Neural cell (in vitro differentiated cells): Measurements from ENCODE around the gene ACTN1. TPM values are rescaled to one million over a fixed set of nuclear protein-coding genes. Genes with fewer than 3 reads are reported as not detected.

Source experiments
- H2AFZ ChIP-seq: fragments of 200-600, 300-800 bp; sonication (generic), shearing (Covaris generic); 2 replicates; pipeline ENCODE4 v1.6.0; 2014; ENCODE audit warnings: low read depth, mild to moderate bottlenecking, antibody characterized with exemption, low read length, moderate library complexity
- H3F3A ChIP-seq: fragments of 200-600 bp; shearing (Covaris generic); 2 replicates; pipeline ENCODE4 v1.6.1; 2016; ENCODE audit warnings: mild to moderate bottlenecking, moderate library complexity, mixed read lengths, antibody characterized with exemption, low read length; ENCODE audit not compliant: insufficient read depth, poor library complexity, severe bottlenecking
- H3K27ac ChIP-seq: fragments of 200-600, 300-800 bp; sonication (generic), shearing (Covaris generic); 2 replicates; pipeline ENCODE4 v1.5.1; 2014; ENCODE audit warnings: mild to moderate bottlenecking, low read length, moderate library complexity
- H3K27me3 ChIP-seq: fragments of 300-800, 200-600 bp; sonication (generic), shearing (Covaris generic); 2 replicates; pipeline ENCODE4 v1.6.0; 2014; ENCODE audit warnings: mild to moderate bottlenecking, low read depth, low read length, moderate library complexity; ENCODE audit not compliant: insufficient read depth
- H3K36me3 ChIP-seq: fragments of 300-800, 200-600 bp; sonication (generic), shearing (Covaris generic); 2 replicates; pipeline ENCODE4 v1.5.1; 2014; ENCODE audit warnings: mild to moderate bottlenecking, antibody characterized with exemption, low read length, moderate library complexity; ENCODE audit not compliant: insufficient read depth
- H3K4me2 ChIP-seq: fragments of 300-800, 200-600 bp; sonication (generic), shearing (Covaris generic); 2 replicates; pipeline ENCODE4 v1.6.0; 2014; ENCODE audit warnings: mild to moderate bottlenecking, low read length
- H3K4me3 ChIP-seq: fragments of 300-800, 200-600 bp; sonication (generic), shearing (Covaris generic); 2 replicates; pipeline ENCODE4 v1.5.1; 2014; ENCODE audit warnings: mild to moderate bottlenecking, low read length, moderate library complexity
- H3K79me2 ChIP-seq: fragments of 200-600 bp; shearing (Covaris generic); replicated peaks from 2 replicates; pipeline ENCODE4 v1.6.0; 2014; ENCODE audit warnings: mild to moderate bottlenecking, low read length, moderate library complexity; ENCODE audit not compliant: insufficient read depth
- H3K9ac ChIP-seq: fragments of 300-800, 200-600 bp; sonication (generic), shearing (Covaris generic); 2 replicates; pipeline ENCODE4 v1.6.1; 2016; ENCODE audit warnings: mild to moderate bottlenecking, low read length, mixed read lengths
- H3K9me2 ChIP-seq: fragments of 200-600 bp; shearing (Covaris generic); 2 replicates; pipeline ENCODE4 v1.6.1; 2016; ENCODE audit warnings: mild to moderate bottlenecking, low read length, mixed read lengths; ENCODE audit not compliant: insufficient read depth
- H3K9me3 ChIP-seq: fragments of 200-600, 300-800 bp; sonication (generic), shearing (Covaris generic); 2 replicates; pipeline ENCODE4 v1.6.1; 2016; ENCODE audit warnings: mild to moderate bottlenecking, mixed run types, low read length, moderate library complexity, mixed read lengths
- H4K20me1 ChIP-seq: fragments of 200-600 bp; shearing (Covaris generic); 2 replicates; pipeline ENCODE4 v1.6.1; 2016; ENCODE audit warnings: mild to moderate bottlenecking, mixed run types; ENCODE audit not compliant: insufficient read depth
- CTCF ChIP-seq: fragments of 450-650 bp; IDR thresholded peaks from 2 replicates; pipeline ENCODE4 v1.5.1; 2014; ENCODE audit warnings: antibody characterized with exemption, mild to moderate bottlenecking, moderate library complexity; ENCODE audit not compliant: poor library complexity, severe bottlenecking
- EP300 ChIP-seq: fragments of 450-650 bp; conservative IDR thresholded peaks from 2 replicates; pipeline ENCODE4 v1.6.1; 2014; ENCODE audit warnings: antibody characterized with exemption, mild to moderate bottlenecking, moderate library complexity; ENCODE audit not compliant: poor library complexity, severe bottlenecking
- EZH2 ChIP-seq: fragments of 200-600, 300-800 bp; shearing (Covaris generic), sonication (generic); IDR thresholded peaks from 2 replicates; pipeline ENCODE4 v1.6.1; 2014; ENCODE audit warnings: antibody characterized with exemption, low read length, borderline replicate concordance, mild to moderate bottlenecking; ENCODE audit not compliant: insufficient read depth, poor library complexity, severe bottlenecking
- MXI1 ChIP-seq: fragments of 450-650 bp; conservative IDR thresholded peaks from 2 replicates; pipeline ENCODE4 v1.6.1; 2014; ENCODE audit warnings: antibody characterized with exemption, mild to moderate bottlenecking; ENCODE audit not compliant: poor library complexity, severe bottlenecking
- POLR2AphosphoS5 ChIP-seq: IDR thresholded peaks from 2 replicates; pipeline ENCODE4 v1.6.1; 2012
- RAD21 ChIP-seq: fragments of 450-650 bp; conservative IDR thresholded peaks from 2 replicates; pipeline ENCODE4 v1.6.1; 2014; ENCODE audit warnings: antibody characterized with exemption, mild to moderate bottlenecking, moderate library complexity
- REST ChIP-seq: IDR thresholded peaks from 2 replicates; pipeline ENCODE4 v1.6.1; 2012; ENCODE audit warnings: borderline replicate concordance
- SMC3 ChIP-seq: fragments of 450-650 bp; conservative IDR thresholded peaks from 2 replicates; pipeline ENCODE4 v1.6.1; 2014; ENCODE audit warnings: antibody characterized with exemption, mild to moderate bottlenecking, moderate library complexity; ENCODE audit not compliant: poor library complexity
- TAF1 ChIP-seq: IDR thresholded peaks from 2 replicates; pipeline ENCODE4 v1.6.1; 2012; ENCODE audit warnings: low read depth
- polyA plus RNA-seq: library from polyadenylated mRNA; depleted of rRNA; stranded (reverse); fragments of >200 nt; gene quantifications from 2 replicates; pipeline ENCODE4 v1.2.3, GENCODE V29; 2014

Gene ACTN1
- polyA plus RNA-seq, 1 donor from 2014 or later = 10.8 TPM

- Histone ChIP-seq H3K9me2 (no peaks in the 10 kb centered on the region), H3K79me2 (no peaks in the 10 kb centered on the region), H4K20me1 (no peaks in the 10 kb centered on the region), H3K4me3 (no peak overlapping the region), H3K9me3 (no peaks in the 10 kb centered on the region), H2AFZ (no peak overlapping the region), H3K27me3 (no peaks in the 10 kb centered on the region), H3F3A (no peaks in the 10 kb centered on the region), H3K27ac (no peak overlapping the region), H3K4me2 (no peak overlapping the region), H3K9ac (no peak overlapping the region), H3K36me3 (no peaks in the 10 kb centered on the region)
- no peak for TF ChIP-seq SMC3
- TF ChIP-seq MXI1 = no peak
- no peak for TF ChIP-seq RAD21
- TF ChIP-seq TAF1 = no peak
- TF ChIP-seq EP300 = no peak
- no peak for TF ChIP-seq CTCF
Measured at GRCh38 chr14:69013943-69014782, 35.1 kb upstream of the ACTN1 start.

- no peaks in the 10 kb centered on the region for H3F3A ChIP-seq
- no peak overlapping the region for H3K4me3 ChIP-seq
- no peak overlapping the region for H3K9ac ChIP-seq
- no peaks in the 10 kb centered on the region for H3K9me3 ChIP-seq
- no peaks in the 10 kb centered on the region for H3K36me3 ChIP-seq
- H3K9me2 ChIP-seq = no peaks in the 10 kb centered on the region
- no peak for TF ChIP-seq SMC3
- TF ChIP-seq REST = no peak
- TF ChIP-seq RAD21 = no peak
- no peak for TF ChIP-seq MXI1
- TF ChIP-seq POLR2AphosphoS5 = no peak
- TF ChIP-seq CTCF = no peak
- no peak for TF ChIP-seq TAF1
- TF ChIP-seq EZH2 = no peak
- no peak for TF ChIP-seq EP300
- H4K20me1 ChIP-seq = no peaks in the 10 kb centered on the region
- H3K79me2 ChIP-seq = no peaks in the 10 kb centered on the region
- no peak overlapping the region for H2AFZ ChIP-seq
- no peak overlapping the region for H3K27ac ChIP-seq
- H3K27me3 ChIP-seq = no peaks in the 10 kb centered on the region
- H3K4me2 ChIP-seq = no peak overlapping the region
Measured at GRCh38 chr14:69012256-69012953, 33.3 kb upstream of the ACTN1 start.
